GM21367 (cell line): Measurements from ENCODE around the gene PLSCR1.

Experiments
- ATAC-seq: cut with Tn5 transposase; IDR thresholded peaks from one replicate; pipeline ENCODE4 v1.9.1; 2021; ENCODE audit not compliant: unreplicated experiment

The PLSCR1 gene, protein sequence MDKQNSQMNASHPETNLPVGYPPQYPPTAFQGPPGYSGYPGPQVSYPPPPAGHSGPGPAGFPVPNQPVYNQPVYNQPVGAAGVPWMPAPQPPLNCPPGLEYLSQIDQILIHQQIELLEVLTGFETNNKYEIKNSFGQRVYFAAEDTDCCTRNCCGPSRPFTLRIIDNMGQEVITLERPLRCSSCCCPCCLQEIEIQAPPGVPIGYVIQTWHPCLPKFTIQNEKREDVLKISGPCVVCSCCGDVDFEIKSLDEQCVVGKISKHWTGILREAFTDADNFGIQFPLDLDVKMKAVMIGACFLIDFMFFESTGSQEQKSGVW

DNA sequence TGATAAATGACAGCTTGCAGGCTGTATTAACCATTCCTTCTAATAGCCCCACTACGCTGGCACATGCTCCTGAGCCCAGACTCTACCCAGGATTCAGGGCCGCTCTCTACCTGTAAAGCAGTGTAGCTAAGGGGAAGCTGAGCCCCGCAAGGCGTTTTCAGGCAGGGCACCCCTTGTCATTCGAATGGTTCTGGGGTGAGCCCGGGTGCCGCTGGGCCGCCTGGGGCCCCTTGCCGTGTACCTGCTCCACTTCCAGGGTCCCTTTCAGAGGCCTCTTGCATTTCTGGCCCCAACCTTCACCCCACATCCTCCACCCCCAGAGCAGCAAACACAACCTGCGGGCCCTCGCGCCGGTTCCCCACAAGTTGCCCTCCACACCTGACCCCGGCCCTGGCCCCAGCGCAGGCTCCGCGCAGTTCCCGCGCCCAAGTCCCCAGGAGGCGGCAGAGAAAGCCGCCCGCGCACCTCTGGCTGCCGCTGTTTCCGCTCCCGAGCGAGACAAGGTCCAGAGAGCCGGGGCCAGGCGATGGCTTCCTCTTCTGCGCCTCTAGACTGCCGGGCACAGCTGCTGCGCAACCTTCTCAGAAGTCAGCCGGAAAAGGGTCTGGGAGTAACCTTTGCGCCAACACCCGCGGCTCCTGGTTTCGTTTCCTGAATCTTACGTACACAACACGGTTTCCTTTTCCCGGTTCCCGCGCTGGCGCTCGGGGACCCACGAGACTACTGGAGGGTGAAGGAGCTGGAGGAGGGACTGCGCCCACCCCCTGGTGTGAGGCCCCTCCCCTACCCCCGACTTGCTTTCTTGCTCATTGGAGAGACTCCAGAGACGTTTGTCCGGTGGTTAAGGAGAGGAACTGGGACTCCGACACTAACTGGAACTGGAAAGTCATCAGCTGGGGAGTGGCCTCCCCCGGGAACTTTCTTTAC, at the start of gene PLSCR1:
Gene PLSCR1, minus strand, starts transcription at position 606 of the 927 bp plus-strand sequence. CDS start 8,055 bp downstream, outside the sequence.
- peak; percentile 85 for ATAC-seq

DNA sequence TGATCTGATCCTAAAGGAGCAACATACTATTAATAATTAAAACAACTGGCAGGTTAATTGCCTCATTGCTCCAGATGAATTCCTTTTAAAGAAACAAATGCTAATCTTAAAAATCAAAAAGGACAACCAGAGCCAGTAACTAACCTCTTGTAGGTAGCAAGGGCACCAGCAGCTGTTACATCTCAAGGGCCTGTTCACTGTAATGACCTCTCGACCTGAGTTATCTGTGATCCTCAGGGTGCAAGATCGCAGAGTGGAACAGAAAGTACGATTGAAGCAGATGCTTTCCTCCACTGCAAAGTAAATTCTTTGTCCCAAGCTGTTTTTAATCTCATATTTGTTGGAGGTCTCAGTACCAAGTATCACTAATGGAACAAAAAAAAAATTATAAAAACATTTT, 49.4 kb upstream of the PLSCR1 start:
- ATAC-seq, result no peak

DNA sequence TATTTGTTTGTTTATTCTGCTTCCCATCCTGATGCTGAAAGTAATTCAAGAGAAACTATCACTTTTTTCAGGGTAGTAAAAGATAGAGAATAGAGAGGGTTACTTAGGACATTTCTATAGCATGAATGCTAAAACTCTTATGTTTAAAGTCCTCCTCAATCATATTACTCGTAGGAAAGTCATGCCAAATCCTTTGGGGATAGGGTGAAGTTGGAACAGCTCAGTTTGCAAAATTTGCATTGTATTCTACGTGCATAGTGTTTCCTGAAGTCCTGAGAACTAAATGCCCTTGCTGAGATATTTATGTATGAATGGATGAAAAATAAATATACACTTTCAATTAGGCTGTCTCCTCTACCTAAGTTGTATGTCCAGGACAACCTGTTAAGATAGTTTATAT, 46.1 kb upstream of the PLSCR1 start:
- no peak for ATAC-seq

DNA sequence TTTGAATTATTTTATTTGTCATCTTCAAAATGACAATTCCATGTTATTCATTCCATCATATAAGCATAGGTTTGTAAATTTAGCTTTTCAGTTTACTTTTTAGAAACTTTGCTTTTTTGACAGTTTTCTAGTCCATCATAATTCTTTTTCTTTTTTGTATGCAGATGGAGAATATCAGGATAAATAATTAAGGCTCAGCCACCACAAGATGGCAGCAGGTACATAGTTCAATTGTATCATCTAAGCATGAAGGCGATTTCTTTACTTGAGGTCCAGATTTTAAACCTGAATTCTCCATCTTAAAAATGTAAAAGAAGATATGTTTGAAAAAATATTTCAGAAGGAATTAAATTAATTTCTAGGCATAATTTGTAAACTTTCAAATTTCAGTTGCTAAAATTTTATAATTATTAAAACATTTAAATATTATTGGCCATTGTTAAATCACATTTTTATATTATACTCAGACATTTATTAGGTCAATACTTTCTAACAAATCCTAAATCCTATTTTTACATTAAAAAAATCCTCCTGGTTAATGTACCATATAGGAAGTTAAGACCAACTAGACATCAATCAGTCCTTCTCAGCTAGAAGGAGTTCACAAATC, 45.6 kb upstream of the PLSCR1 start:
- no peak for ATAC-seq

DNA sequence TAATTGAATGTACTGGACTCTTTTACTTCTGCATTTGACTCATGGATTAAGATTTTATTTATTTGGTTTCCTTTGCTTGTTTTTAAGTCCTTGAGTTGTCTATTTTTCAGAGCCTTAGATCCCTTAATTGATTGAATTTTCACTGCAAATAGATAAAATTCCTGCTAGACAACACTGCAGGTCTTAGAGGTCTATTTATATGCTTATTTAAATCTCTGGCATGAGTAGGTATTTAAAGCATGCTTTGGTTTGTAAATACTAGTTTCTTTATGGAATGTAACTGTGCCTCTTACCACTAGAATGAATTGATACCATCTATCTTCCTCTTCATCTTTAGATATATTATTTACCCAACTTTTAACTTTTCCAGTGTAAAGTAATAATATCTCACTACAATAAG, 40.7 kb upstream of the PLSCR1 start:
- no peak for ATAC-seq

DNA sequence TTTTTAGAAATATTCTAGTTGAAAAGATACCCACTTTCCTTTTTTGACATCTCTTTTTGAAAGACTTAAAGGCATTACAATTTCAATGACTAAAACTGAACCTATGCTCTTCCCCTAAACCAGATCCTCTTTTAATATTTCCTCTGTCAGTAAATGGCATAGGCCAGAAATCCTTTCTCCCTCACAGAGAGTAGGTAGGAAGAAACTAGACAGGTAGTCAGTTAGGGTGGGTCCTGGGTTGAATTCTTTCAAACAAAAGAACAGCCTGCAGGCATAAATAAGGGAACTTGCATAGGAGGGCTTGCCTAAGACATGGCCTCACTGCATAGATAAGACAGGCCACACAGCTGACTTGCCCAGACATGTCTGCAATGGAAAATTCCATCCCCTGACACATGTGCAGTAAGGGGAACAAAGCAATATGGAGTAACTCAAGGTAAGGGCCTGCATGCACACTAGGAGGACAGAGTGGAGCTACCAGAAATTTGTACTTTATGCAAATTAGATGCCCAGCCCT, 37.6 kb upstream of the PLSCR1 start:
- no peak for ATAC-seq

DNA sequence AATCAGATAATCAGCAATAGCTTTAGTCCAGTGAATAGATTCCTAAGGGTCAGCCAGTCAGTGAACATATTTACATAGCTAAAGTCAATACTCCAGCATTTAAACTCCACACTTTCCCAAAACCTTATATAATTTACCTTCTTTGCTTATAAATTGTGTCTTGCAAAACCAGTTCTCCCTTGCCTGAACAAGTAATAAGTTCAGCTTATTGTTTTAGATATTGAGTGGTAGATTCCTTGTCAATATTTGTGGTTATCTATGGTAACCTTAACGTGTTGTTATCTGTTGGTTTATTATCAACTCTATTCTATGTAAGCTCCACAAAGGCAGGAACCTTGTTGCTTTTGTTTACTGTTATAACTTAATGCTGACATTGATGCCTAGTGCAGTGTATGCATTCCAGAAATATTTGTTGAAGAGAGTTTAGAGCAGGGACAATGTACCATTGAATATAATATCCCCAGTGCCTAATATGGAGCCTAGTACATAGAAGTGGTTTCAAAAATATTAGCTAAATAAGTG, 36.7 kb upstream of the PLSCR1 start:
- no peak for ATAC-seq

DNA sequence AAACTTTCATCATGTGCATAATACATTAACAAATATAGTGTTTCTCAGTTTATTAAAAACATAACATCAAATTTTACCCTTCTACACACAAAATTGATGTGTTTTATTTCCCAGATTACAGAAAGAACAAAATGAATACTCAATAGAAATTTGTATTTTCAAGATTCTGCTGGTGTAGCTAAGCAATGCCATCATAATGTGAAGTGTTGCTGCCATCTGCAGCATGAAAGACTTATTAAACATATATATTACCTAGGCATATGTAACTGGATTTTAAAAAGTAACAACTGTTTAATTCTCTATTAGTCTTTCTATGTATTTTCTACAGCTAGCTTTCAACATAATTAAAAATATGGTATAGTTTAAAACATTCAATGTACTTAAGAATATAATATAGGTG, 33.3 kb upstream of the PLSCR1 start:
- peak; percentile 63 for ATAC-seq

DNA sequence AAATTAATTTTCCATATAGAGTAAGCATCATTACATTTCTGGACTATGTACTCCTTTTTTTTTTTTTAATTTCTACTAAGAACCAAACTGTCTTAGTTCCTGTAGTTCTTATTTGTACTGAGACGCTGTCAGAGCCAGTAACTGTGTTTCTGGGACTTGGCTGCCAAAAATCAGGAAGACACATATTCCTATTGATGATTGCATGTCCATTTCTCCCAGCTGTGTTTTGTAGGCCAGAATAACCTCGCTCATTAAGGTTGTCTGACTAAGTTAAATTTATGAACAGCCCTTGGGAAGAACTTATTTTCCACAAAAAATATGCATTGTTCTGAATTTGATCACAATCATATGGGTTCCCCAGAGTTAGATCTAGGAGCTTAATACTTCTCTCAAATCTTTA, 31.2 kb upstream of the PLSCR1 start:
- ATAC-seq, result no peak

DNA sequence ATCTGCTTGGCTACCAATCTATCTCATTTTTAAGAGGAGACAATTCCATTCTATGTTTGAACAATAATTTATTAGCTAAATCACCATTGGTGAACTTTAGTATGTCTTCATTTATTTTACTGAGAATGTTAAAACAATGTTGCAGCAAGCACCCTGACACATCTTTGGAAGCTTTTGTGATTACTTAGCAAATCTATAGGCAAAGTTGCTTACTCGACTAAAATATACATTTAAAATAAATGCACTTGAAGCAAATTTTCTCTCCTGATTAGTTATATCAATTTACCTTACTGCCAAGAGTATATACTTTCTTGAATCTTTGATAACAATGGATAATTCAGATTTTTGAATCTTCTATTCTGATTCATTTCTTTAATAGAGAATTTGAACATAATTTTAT, 29.8 kb upstream of the PLSCR1 start:
- no peak for ATAC-seq

DNA sequence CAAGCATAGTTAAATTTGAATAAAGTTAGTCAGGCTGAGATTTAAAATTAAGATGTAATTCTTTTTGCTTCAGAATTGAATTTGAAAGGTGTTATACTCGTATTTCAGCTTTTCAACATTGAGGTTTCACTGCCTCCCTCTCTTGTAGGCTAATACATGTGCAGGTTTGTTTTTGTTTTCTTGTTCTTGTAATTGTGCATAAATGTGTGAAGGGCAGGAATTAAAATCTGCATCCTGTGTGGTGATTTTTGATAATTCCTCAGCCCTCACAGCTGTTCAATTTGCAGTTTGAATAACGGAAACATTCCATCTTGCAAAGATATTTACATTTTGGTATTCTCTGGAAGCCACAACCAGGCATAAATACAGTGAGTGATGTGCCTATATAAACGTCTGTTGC, 24.9 kb upstream of the PLSCR1 start:
- ATAC-seq, result no peak

DNA sequence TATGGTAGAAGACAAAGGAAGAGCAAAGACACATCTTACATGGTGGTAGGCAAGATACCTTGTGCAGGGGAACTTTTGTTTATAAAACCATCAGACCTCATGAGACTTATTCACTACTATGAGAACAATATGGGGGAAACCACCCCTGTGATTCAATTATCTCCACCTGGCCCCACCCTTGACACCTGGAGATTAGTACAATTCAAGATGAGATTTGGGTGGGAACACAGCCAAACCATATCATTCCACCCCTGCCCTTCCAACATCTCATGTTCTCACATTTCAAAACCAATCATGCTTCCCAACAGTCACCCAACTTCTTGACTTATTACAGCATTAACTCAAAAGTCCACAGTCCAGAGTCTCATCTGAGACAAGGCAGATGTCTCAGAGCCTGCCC, 21.7 kb upstream of the PLSCR1 start:
- ATAC-seq, result no peak

DNA sequence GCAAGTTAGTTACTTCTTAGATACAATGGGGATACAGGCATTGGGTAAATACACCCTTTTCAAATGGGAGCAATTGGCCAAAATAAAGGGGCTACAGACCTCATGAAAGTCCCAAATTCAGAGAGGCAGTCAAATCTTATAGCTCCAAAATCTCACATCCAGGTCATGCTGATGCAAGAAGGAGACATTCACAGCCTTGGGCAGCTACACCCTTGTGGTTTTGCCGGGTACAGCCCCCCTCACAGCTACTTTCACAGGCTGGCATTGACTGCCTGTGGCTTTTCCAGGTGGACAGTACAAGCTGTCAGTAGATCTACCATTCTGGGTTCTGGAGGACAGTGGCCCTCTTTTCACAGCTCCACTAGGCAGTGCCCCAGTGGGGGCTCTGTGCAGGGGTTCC, 17.5 kb upstream of the PLSCR1 start:
- no peak for ATAC-seq

DNA sequence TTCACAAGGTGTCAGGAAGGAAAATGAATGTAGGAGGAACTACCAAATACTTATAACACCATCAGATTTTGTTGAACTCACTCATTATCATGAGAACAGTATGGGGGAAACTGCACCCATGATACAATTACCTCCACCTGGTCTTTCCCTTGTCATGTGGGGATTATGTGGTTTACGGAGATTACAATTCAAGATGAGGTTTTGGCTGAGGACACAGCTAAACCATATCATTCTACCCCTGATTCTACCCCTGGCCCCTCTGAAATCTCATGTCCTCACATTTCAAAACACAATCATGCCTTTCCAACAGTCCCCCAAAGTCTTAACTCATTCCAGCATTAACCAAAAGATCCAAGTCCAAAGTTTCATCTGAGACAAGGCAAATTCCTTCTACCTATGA, 17.1 kb upstream of the PLSCR1 start:
- no peak for ATAC-seq

DNA sequence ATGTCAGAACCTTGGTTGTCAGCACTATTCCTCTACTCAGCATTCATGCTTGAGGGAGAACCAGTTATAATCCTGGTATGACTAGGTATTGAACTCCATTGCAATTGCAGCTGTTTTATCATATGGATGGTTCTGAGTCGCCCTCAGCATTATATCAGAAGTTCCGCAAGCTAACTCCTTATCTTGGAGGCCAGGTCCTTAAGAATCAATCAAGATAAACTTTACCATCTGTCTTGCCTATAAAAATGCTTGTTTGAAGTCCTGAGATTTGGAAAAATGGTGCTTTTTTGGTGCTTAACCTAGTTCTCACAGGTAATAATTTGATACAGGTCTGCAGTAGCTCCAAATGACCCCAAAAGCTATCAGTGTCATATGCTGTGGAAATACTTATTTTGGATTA, 16.3 kb upstream of the PLSCR1 start:
- no peak for ATAC-seq

DNA sequence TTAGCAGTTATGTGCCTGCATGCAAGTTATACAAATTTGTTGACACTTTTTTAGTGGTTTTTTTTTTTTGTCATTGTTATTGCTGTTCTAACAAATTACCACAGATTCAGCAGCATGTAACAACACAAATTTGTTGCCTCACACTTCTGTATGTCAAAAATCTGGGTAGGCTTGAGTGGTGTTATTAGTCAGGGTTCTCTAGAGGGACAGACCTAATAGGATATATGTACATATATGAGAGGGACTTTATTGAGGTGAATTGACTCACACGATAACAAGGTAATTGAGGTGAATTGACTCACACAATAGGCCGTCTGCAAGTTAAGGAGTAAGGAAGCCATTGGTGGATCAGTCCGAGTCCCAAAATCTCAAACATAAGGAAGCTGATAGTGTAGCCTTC, 15.0 kb upstream of the PLSCR1 start:
- ATAC-seq, result no peak

DNA sequence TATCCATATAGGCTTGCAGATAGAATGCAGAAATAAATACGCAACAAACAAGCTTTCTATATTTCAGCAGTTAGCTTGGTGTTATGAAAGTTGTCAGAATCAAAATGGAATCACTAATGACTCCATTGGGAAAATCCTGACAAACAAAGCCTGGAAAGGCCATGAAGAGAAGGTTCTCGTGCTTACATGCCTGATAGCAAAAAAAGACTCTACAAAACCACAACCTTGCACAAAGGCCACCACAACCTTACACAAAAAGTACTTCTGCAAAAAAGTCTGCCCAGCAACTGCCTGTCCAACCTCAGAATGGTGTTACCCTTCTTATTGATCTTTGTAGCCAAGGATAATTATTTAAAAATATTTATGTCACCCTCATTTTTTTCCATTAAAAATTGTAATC, 14.4 kb upstream of the PLSCR1 start:
- ATAC-seq, result no peak

DNA sequence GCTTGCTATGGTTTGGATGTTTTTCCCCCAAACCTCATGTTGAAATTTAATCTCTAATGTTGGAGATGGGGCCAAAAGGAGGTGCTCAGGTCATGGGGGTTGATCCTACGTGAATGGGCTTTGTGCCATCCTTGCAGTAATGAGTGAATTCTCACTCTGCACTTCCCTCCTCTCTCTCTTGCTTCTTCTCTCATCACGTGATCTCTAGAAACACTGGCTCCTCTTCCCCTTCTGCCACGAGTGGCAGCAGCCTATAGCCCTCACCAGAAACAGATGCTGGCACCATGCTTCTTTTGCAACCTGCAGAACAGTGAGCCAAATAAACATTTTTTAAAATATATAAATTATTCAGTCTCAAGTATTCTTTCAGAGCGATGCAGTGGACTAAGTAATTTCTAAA, 13.3 kb upstream of the PLSCR1 start:
- no peak for ATAC-seq

DNA sequence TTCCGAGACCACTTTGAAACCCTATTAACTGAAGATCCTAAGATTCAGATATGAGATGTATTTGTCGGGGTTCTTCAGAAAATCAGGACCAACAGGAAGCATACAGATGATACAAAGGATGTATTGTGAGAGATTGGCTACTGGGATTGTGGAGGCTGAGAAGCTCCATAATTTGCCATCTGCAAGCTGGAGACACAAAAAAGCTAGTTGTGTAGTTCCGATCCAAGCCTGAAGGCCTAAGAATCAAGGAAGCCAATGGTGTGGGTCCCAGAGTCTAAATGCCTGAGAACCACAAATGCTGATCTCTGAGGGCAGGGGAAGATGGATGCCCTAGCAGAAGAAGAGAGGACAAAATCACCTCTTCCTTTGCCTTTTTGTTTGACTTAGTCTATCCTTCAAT, 10.9 kb upstream of the PLSCR1 start:
- ATAC-seq, result no peak

DNA sequence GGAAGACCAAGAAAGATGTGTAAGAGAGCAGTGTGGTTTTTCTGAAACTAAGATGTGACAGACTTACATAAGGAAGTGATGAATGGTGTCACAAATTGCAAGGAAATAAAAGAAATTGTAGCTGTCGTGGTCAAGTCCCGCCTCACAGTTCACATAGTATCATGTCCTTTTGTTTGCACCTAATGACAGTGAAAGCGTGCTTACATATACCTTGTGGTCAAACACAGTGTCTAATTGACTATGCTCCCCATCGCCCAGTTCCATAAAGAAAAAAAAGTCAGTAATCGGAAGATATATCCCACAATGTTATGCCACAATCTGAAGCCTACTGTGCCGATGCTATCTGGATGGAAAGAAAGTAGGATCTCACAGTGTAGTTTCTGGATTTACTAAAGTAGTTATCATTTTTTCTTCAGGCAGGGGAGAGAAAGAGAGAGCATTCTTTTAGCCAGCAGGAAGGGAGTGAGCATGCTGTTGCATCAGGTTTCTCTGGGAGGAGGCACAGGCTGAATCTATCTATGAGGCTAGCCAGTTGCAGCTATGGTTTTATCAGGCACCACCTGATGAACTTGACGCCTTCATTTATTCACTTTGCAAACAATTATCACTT, 9.8 kb upstream of the PLSCR1 start:
- no peak for ATAC-seq
